Thyroid gland (tissue), 4 donors: ENCODE measurements around the gene ITPR3. TPM values are rescaled to one million over a fixed set of nuclear protein-coding genes. Genes with fewer than 3 reads are reported as not detected.

Experiments
- DNase-seq, 2 donors: peaks; one replicate each; pipeline ENCODE4 v3.0.0-alpha.2; 2019
- H3K27ac ChIP-seq, 3 donors: fragments of 200-600 bp; sonication (generic); 1 replicate in 2 of 3; 2 replicates in 1 of 3; pipeline ENCODE4 v1.5.1; 2016 to 2019; ENCODE audit warnings: mild to moderate bottlenecking in 1 of 3, moderate library complexity in 1 of 3
- H3K27me3 ChIP-seq: fragments of 200-600 bp; sonication (generic); one replicate; pipeline ENCODE4 v1.5.1; 2019
- H3K36me3 ChIP-seq, 2 donors: fragments of 200-600 bp; sonication (generic); one replicate each; pipeline ENCODE4 v1.5.1; 2016 to 2019
- H3K4me1 ChIP-seq, 2 donors: fragments of 200-600 bp; sonication (generic); one replicate each; pipeline ENCODE4 v1.5.1; 2017 to 2019
- H3K4me3 ChIP-seq, 3 donors: fragments of 200-600 bp; sonication (generic); replicated peaks in 1 of 3; 1 replicate in 2 of 3; 2 replicates in 1 of 3; pipeline ENCODE4 v1.5.1; 2016; ENCODE audit warnings: mild to moderate bottlenecking in 1 of 3
- H3K9me3 ChIP-seq: fragments of 200-600 bp; sonication (generic); one replicate; pipeline ENCODE4 v1.5.1; 2017
- POLR2A ChIP-seq, 2 donors: fragments of 450-650 bp; IDR thresholded peaks; one replicate each; pipeline ENCODE4 v1.6.1; 2017; ENCODE audit warnings: antibody characterized with exemption in 2 of 2, mild to moderate bottlenecking in 2 of 2, moderate library complexity in 1 of 2
- WGBS, 2 donors: methylation state at CpG; one replicate each; pipeline ENCODE4 v1.1.5; 2017; 5-methylcytosine and 5-hydroxymethylcytosine counted together
- intact Hi-C: fragments of 100-400 bp; cut with DNase I; formaldehyde crosslinking; loops from one replicate; pipeline ENCODE4 v1.15.1; 2023
- total RNA-seq, 4 donors: library from RNA; depleted of rRNA; stranded (reverse); fragments of >200 nt; gene quantifications; one replicate each; pipeline ENCODE4 v1.2.3, GENCODE V29; 2016
- TF ChIP-seq, protein P1 (sequence below), 6 experiments: fragments of 200-600 bp in 3 of 6; fragments of 450-650 bp in 3 of 6; sonication (generic) in 3 of 6; IDR thresholded peaks; one replicate each; pipeline ENCODE4 v1.5.1; 2016 to 2019; ENCODE audit warnings: antibody characterized with exemption in 6 of 6, mild to moderate bottlenecking in 2 of 6, inconsistent platforms in 1 of 6, moderate library complexity in 1 of 6

Gene ITPR3
- total RNA-seq, 4 donors from 2014 or later, result 77.8 to 145 (median 105) TPM

DNA sequence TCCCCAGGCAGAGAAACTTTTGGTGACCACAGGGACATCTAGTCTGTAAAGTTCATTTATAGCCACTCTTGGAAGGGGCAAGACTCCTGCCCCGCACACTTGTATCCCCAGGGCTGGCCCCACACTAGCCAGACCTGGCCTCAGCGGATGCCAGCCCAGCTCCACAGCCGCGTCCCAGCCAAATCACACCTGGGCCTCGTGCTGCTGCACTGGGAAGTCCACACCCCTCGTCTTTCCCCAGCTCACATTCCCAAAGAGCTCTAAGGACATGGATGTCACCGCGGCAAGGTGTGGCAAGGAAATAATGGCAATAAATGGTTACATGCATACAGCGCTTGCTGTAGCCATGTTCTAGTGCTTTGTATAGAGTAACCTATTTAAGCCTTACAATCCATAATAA is 117.0 kb downstream of the ITPR3 start:
- TF ChIP-seq, protein P1, sequence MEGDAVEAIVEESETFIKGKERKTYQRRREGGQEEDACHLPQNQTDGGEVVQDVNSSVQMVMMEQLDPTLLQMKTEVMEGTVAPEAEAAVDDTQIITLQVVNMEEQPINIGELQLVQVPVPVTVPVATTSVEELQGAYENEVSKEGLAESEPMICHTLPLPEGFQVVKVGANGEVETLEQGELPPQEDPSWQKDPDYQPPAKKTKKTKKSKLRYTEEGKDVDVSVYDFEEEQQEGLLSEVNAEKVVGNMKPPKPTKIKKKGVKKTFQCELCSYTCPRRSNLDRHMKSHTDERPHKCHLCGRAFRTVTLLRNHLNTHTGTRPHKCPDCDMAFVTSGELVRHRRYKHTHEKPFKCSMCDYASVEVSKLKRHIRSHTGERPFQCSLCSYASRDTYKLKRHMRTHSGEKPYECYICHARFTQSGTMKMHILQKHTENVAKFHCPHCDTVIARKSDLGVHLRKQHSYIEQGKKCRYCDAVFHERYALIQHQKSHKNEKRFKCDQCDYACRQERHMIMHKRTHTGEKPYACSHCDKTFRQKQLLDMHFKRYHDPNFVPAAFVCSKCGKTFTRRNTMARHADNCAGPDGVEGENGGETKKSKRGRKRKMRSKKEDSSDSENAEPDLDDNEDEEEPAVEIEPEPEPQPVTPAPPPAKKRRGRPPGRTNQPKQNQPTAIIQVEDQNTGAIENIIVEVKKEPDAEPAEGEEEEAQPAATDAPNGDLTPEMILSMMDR (IDR thresholded peaks at IDR 0.05), result no peak
- TF ChIP-seq POLR2A (IDR thresholded peaks at IDR 0.05), result no peak
- H3K36me3 ChIP-seq, result peaks cover 12 to 17% of the 10 kb centered on the region in 2 donors
- WGBS, 2 donors, result 91 to 93% methylated on average over 8 to 9 of the region's 9 CpGs
- no peaks in the 10 kb centered on the region for H3K27me3 ChIP-seq
- H3K4me1 ChIP-seq, result peaks cover 0 to 6% of the 10 kb centered on the region in 2 donors
- no peaks in the 10 kb centered on the region for H3K9me3 ChIP-seq
- no peak overlapping the region for H3K27ac ChIP-seq
- intact Hi-C loops, result no loop called here
- H3K4me3 ChIP-seq, result no peak overlapping the region
- no peak for DNase-seq

DNA sequence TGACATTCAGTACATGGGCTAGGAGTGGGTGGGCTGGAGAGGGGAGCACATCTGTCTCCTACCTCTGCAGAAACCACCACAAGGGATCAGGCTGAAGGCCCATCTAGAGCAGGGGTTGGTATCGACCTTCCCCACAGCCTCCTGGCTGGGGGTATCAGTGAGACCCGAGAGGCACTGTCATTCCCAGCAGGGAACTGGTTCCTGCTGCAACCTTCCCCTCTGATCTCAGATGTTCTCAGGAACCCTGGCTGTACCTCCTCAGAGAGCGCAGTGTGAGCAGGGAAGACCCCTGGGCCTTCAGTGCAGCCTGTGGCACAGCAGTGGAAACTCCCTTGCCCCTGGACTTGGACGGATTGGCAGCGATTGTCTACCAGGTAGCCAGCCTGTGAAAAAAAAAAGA is 117.8 kb downstream of the ITPR3 start:
- peaks cover 5 to 7% of the 10 kb centered on the region in 2 donors for H3K4me1 ChIP-seq
- WGBS, 2 donors, result 94% methylated on average over 5 of the region's 5 CpGs; no CpG with 5 or more reads in 1 of the 2 donors

DNA sequence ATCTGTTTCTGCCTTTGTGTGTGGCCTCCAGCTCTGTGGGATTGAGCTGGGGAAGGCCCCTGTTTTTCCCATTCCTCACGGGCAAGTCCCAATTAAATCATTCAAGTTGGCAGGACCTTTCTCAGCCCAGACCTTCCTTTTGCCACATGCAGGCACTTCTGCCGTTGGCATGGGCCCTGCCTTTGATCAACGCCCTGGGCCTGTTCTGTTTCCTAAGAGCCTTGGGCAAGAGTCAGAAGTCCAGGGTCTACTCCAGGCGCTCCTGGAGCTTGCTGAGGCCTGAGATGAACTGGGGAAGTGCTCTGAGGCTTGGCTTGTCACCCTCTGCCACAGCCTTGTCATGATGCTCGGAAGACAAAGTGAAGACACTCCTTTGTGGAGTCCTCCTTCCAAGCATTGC is 118.4 kb downstream of the ITPR3 start:
- no peak overlapping the region for H3K27ac ChIP-seq

More for the DNA sequence above, 117.8 kb downstream of the ITPR3 start:
- no peaks in the 10 kb centered on the region for H3K27me3 ChIP-seq
- peaks cover 11 to 12% of the 10 kb centered on the region in 2 donors for H3K36me3 ChIP-seq
- no peaks in the 10 kb centered on the region for H3K9me3 ChIP-seq
- H3K27ac ChIP-seq, result no peak overlapping the region
- no peak overlapping the region for H3K4me3 ChIP-seq
- TF ChIP-seq, protein P1 (IDR thresholded peaks at IDR 0.05), result no peak
- TF ChIP-seq POLR2A (IDR thresholded peaks at IDR 0.05), result no peak
- intact Hi-C loops, result no loop called here
- DNase-seq, result no peak

DNA sequence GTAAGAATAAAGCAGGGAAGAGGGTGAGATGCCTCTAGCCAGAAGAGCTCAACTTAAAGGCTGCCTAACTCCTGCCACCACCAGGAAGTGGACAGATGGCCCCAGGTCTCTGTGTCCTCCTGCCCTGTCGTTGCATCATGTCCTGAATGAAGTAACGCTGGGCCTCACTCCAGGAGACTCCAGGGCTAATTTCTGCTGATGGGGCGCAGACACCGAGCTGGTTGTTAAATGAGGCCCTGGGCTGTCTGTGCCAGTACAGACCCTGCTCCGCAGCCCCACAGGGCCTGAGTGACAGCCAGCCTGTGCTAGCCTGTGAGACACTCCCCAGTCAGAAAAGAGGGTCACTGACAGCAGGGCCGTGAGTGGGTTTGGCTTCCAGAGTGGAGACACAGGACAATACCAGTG is 119.1 kb downstream of the ITPR3 start:
- no peak overlapping the region for H3K4me3 ChIP-seq
- no peaks in the 10 kb centered on the region for H3K9me3 ChIP-seq
- no peak for DNase-seq
- intact Hi-C loops, result no loop called here
- 76 to 84% methylated on average over 6 of the region's 6 CpGs for WGBS, 2 donors
- TF ChIP-seq POLR2A (IDR thresholded peaks at IDR 0.05), result no peak
- TF ChIP-seq, protein P1 (IDR thresholded peaks at IDR 0.05), result no peak
- peaks cover 1 to 4% of the 10 kb centered on the region in 2 donors for H3K36me3 ChIP-seq
- no peaks in the 10 kb centered on the region for H3K27me3 ChIP-seq
- no peak overlapping the region for H3K27ac ChIP-seq
- peaks cover 18% of the 10 kb centered on the region in 2 donors for H3K4me1 ChIP-seq

More for the DNA sequence above, 118.4 kb downstream of the ITPR3 start:
- peaks cover 11 to 12% of the 10 kb centered on the region in 2 donors for H3K4me1 ChIP-seq
- peaks cover 8 to 10% of the 10 kb centered on the region in 2 donors for H3K36me3 ChIP-seq
- intact Hi-C loops, result no loop called here
- H3K9me3 ChIP-seq, result no peaks in the 10 kb centered on the region
- TF ChIP-seq, protein P1 (IDR thresholded peaks at IDR 0.05), result no peak
- no peak for TF ChIP-seq POLR2A (IDR thresholded peaks at IDR 0.05)
- H3K27me3 ChIP-seq, result no peaks in the 10 kb centered on the region
- H3K4me3 ChIP-seq, result no peak overlapping the region
- no peak for DNase-seq
- 67 to 91% methylated on average over 3 to 5 of the region's 5 CpGs for WGBS, 2 donors

DNA sequence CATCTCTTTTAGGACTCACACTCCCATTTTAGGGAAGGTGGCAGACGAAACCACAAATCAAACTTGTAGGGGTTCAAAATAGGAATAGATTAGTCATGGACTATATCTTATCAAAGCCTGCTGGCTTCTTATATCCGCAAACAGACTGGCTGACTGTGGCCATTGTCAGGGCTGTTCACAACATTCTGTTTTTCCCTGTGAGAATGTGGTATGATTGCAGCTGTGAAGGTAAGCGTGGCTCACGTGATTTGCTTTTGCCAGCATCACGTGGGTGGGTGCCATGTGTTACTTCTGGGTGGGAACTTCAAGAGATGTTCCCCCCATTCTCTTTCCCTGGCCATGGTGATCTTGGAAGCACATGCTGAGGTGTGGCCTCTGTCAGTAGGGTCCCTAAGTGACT is 119.7 kb downstream of the ITPR3 start:
- TF ChIP-seq, protein P1 (IDR thresholded peaks at IDR 0.05), result no peak
- TF ChIP-seq POLR2A (IDR thresholded peaks at IDR 0.05), result no peak
- peaks cover 20 to 24% of the 10 kb centered on the region in 2 donors for H3K4me1 ChIP-seq
- peaks cover 0 to 4% of the 10 kb centered on the region in 2 donors for H3K36me3 ChIP-seq
- no peak for DNase-seq
- intact Hi-C loops, result no loop called here
- H3K9me3 ChIP-seq, result no peaks in the 10 kb centered on the region
- H3K4me3 ChIP-seq, result no peak overlapping the region
- 90 to 92% methylated on average over 5 of the region's 5 CpGs for WGBS, 2 donors
- H3K27ac ChIP-seq, result no peak overlapping the region
- H3K27me3 ChIP-seq, result no peaks in the 10 kb centered on the region
